NCI-H524 treated with DMSO at 0.1 percent for 48 hours (cell line): ENCODE results near the gene ARHGEF17.

Source experiments
- DNase-seq: peaks from one replicate; lab custom pipeline; 2025; lab: John Stamatoyannopoulos, UW

ARHGEF17 gene

GRCh38 chr11:73412308-73412707 is 104.2 kb downstream of the ARHGEF17 start:
- DNase-seq: no peak

GRCh38 chr11:73413256-73413655 is 105.2 kb downstream of the ARHGEF17 start:
- no peak for DNase-seq

GRCh38 chr11:73414977-73415651 is 107.0 kb downstream of the ARHGEF17 start:
- DNase-seq: no peak

- DNase-seq: no peak
These were observed 108.0 kb downstream of the ARHGEF17 start for GRCh38 chr11:73415854-73416615.

- no peak for DNase-seq
These were observed 108.7 kb downstream of the ARHGEF17 start for GRCh38 chr11:73416786-73417185.
